Adrenal gland (tissue), 5 donors: ENCODE data around the gene FZD8.

Source experiments
- CTCF ChIP-seq, 6 experiments: fragments of 450-650 bp in 4 of 6; fragments of 200-600 bp in 2 of 6; sonication (generic) in 1 of 6; IDR thresholded peaks; 1 replicate in 5 of 6; 2 replicates in 1 of 6; pipeline versions ENCODE4 v1.5.1 to v1.8.0; 2016 to 2021; ENCODE audit warnings: antibody characterized with exemption in 6 of 6, mild to moderate bottlenecking in 2 of 6, moderate library complexity in 1 of 6
- POLR2A ChIP-seq, 2 donors: fragments of 450-650 bp; IDR thresholded peaks; one replicate each; pipeline ENCODE4 v1.6.1; 2017; ENCODE audit warnings: antibody characterized with exemption in 2 of 2, mild to moderate bottlenecking in 2 of 2, moderate library complexity in 1 of 2
- donor health status: DM: no; HTN: no; CAD: no.

- TF ChIP-seq CTCF (IDR thresholded peaks at IDR 0.05), result no peak
- no peak for TF ChIP-seq POLR2A (IDR thresholded peaks at IDR 0.05)
These were observed 658 bp upstream of the FZD8 start for GRCh38 chr10:35642793-35643114.
